ENCODE data around the gene ADCYAP1R1. TPM values are rescaled to one million over a fixed set of nuclear protein-coding genes. Genes with fewer than 3 reads are reported as not detected.

The ADCYAP1R1 gene
- total RNA-seq, 1 donor from 2014 or later, result 9.0 TPM

- Mint-ChIP-seq H3K36me3 (ENCODE audit: low read depth) (no peaks in the 10 kb centered on the region), H3K9me3 (peaks cover 3% of the 10 kb centered on the region), H3K27ac (ENCODE audit: unreplicated experiment) (no peak overlapping the region), H3K4me1 (peaks cover 16% of the 10 kb centered on the region), H3K27me3 (ENCODE audit: low read depth) (no peaks in the 10 kb centered on the region), H3K4me3 (no peak overlapping the region)
- TF ChIP-seq, protein P1, sequence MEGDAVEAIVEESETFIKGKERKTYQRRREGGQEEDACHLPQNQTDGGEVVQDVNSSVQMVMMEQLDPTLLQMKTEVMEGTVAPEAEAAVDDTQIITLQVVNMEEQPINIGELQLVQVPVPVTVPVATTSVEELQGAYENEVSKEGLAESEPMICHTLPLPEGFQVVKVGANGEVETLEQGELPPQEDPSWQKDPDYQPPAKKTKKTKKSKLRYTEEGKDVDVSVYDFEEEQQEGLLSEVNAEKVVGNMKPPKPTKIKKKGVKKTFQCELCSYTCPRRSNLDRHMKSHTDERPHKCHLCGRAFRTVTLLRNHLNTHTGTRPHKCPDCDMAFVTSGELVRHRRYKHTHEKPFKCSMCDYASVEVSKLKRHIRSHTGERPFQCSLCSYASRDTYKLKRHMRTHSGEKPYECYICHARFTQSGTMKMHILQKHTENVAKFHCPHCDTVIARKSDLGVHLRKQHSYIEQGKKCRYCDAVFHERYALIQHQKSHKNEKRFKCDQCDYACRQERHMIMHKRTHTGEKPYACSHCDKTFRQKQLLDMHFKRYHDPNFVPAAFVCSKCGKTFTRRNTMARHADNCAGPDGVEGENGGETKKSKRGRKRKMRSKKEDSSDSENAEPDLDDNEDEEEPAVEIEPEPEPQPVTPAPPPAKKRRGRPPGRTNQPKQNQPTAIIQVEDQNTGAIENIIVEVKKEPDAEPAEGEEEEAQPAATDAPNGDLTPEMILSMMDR (conservative IDR thresholded peaks at IDR 0.05), result no peak
- DNase-seq (ENCODE audit: low read depth, low spot score), result no peak
Measured at GRCh38 chr7:31084226-31084625, 32.1 kb downstream of the ADCYAP1R1 start.

DNA sequence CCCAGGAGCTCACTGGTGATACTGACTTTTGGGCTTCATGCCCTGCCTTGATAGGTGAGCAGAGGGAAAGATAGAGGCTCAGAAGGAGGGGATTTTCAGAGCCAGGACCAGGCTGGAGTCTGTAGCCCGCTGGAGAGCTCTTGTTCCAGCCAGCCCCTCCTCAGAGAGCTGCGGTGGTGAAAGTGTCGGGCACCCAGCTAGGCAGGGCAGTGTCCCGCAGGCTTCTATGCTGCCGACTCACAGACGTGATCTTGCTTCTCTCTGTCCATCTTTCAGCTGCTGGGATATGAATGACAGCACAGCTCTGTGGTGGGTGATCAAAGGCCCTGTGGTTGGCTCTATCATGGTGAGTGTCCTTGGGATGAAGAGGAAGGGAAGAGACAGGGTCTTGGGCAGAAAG lies 35.2 kb downstream of the ADCYAP1R1 start:
- no peak overlapping the region for H3K4me3 Mint-ChIP-seq
- TF ChIP-seq, protein P1 (conservative IDR thresholded peaks at IDR 0.05), result no peak
- H3K27me3 Mint-ChIP-seq (ENCODE audit: low read depth), result no peaks in the 10 kb centered on the region
- peaks cover 26% of the 10 kb centered on the region for H3K4me1 Mint-ChIP-seq
- H3K27ac Mint-ChIP-seq (ENCODE audit: unreplicated experiment), result no peak overlapping the region
- DNase-seq (ENCODE audit: low read depth, low spot score), result no peak
- no peaks in the 10 kb centered on the region for H3K36me3 Mint-ChIP-seq (ENCODE audit: low read depth)
- H3K9me3 Mint-ChIP-seq, result peaks cover 3% of the 10 kb centered on the region

DNA sequence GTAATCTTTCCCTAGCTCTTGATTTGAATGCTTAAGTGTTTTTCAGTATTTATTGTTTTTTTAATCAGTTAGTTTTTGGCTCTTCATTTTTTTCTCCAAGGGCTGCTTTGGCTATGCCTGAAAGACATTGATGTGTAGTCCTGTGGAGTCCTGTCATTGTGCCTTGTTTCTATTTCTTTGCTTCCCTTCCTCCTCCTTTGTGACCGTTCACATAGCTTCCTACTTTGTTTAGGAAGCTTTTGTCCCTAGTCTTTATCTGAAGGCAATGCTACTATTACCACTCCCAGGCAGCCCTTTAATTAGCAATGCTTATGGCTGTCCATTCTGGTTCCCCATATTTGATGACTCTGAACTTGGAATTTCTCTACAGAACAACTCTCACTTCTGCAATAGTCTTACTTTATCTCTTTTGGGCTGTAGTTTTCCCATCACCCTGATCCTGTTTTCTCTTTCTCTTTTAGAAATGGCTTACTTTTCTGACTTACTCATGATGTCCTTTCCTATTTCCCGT lies 39.9 kb downstream of the ADCYAP1R1 start:
- Mint-ChIP-seq H3K9me3 (no peaks in the 10 kb centered on the region), H3K27me3 (ENCODE audit: low read depth) (no peaks in the 10 kb centered on the region), H3K4me1 (peaks cover 27% of the 10 kb centered on the region), H3K36me3 (ENCODE audit: low read depth) (peaks cover 2% of the 10 kb centered on the region), H3K27ac (ENCODE audit: unreplicated experiment) (peak overlapping the region; percentile 3), H3K4me3 (peak overlapping the region; percentile 18)
- no peak for DNase-seq (ENCODE audit: low read depth, low spot score)
- TF ChIP-seq, protein P1 (conservative IDR thresholded peaks at IDR 0.05), result no peak

DNA sequence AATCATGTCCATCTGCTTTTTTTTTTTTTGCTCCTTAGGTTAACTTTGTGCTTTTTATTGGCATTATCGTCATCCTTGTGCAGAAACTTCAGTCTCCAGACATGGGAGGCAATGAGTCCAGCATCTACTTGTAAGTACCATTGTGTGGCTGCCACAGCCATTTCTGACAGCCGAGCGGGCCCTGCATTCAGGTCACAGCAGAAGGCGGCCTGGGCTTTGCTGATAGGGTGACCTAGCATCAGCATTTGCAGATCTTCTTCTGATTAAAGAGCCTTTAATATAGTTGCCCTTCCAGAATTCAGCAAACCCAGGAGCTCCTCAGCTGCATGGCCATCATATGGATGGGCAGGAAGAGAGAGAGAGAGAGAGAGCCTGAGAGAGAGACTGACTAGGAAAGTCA lies 40.5 kb downstream of the ADCYAP1R1 start:
- Mint-ChIP-seq H3K36me3 (ENCODE audit: low read depth) (peaks cover 2% of the 10 kb centered on the region), H3K27ac (ENCODE audit: unreplicated experiment) (no peak overlapping the region), H3K27me3 (ENCODE audit: low read depth) (no peaks in the 10 kb centered on the region), H3K4me3 (no peak overlapping the region), H3K9me3 (no peaks in the 10 kb centered on the region), H3K4me1 (peaks cover 33% of the 10 kb centered on the region)
- no peak for DNase-seq (ENCODE audit: low read depth, low spot score)
- TF ChIP-seq, protein P1 (conservative IDR thresholded peaks at IDR 0.05), result no peak

DNA sequence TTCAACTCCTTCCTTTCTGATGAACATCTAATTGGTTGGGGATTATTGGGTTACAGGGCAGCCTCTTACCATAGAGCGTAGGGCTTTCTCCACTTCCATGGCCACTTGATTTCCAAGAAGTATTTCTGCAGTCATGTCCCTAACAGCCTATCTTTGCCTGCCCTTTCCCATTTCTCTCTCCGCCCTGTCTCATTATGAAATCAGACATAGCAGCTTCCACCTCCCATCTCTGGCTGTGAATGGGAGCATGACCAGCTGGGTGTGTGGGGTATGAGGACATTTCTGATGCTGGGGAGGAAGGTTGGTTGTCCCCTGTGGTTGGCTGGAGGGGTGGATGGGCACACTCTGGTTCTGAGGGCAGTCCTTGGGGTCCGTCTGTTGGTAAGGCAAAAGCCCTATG lies 41.2 kb downstream of the ADCYAP1R1 start:
- peaks cover 2% of the 10 kb centered on the region for H3K36me3 Mint-ChIP-seq (ENCODE audit: low read depth)
- no peaks in the 10 kb centered on the region for H3K27me3 Mint-ChIP-seq (ENCODE audit: low read depth)

More for the DNA sequence above, 41.2 kb downstream of the ADCYAP1R1 start:
- no peaks in the 10 kb centered on the region for H3K9me3 Mint-ChIP-seq
- TF ChIP-seq, protein P1 (conservative IDR thresholded peaks at IDR 0.05), result no peak
- no peak overlapping the region for H3K27ac Mint-ChIP-seq (ENCODE audit: unreplicated experiment)
- DNase-seq (ENCODE audit: low read depth, low spot score), result no peak
- peaks cover 33% of the 10 kb centered on the region for H3K4me1 Mint-ChIP-seq
- H3K4me3 Mint-ChIP-seq, result no peak overlapping the region
